Neutrophil (primary cell): Measurements from ENCODE around the gene GPX2.

Experiments
- H3K27ac ChIP-seq: fragments of 200-600 bp; sonication (generic); 2 replicates; pipeline ENCODE4 v1.5.1; 2016; ENCODE audit warnings: mild to moderate bottlenecking, moderate library complexity
- H3K27me3 ChIP-seq: fragments of 200-600 bp; sonication (generic); 2 replicates; pipeline ENCODE4 v1.6.0; 2016; ENCODE audit warnings: mild to moderate bottlenecking
- H3K36me3 ChIP-seq: fragments of 200-600 bp; sonication (generic); 2 replicates; pipeline ENCODE4 v1.5.1; 2017
- H3K4me1 ChIP-seq, 2 experiments: fragments of 200-600 bp in 1 of 2; sonication (generic) in 1 of 2; 1 replicate in 1 of 2; 2 replicates in 1 of 2; pipeline versions ENCODE4 v1.5.1 to v1.6.1; 2013 to 2016; ENCODE audit warnings: low read depth in 1 of 2, low read length in 1 of 2, mild to moderate bottlenecking in 1 of 2, moderate library complexity in 1 of 2; ENCODE audit not compliant: control insufficient read depth in 1 of 2, insufficient read depth in 1 of 2
- H3K4me3 ChIP-seq, 2 experiments: fragments of 200-600 bp in 1 of 2; sonication (generic) in 1 of 2; 1 replicate in 1 of 2; 2 replicates in 1 of 2; pipeline ENCODE4 v1.5.1; 2013 to 2016; ENCODE audit warnings: low read depth in 1 of 2, low read length in 1 of 2, mild to moderate bottlenecking in 1 of 2, moderate library complexity in 1 of 2
- H3K9me3 ChIP-seq: fragments of 200-600 bp; sonication (generic); 2 replicates; pipeline ENCODE4 v1.5.1; 2016
- TF ChIP-seq, protein P1 (sequence below): fragments of 200-600 bp; sonication (generic); IDR thresholded peaks from 2 replicates; pipeline ENCODE4 v1.5.1; 2016; ENCODE audit warnings: antibody characterized with exemption

Gene GPX2

DNA sequence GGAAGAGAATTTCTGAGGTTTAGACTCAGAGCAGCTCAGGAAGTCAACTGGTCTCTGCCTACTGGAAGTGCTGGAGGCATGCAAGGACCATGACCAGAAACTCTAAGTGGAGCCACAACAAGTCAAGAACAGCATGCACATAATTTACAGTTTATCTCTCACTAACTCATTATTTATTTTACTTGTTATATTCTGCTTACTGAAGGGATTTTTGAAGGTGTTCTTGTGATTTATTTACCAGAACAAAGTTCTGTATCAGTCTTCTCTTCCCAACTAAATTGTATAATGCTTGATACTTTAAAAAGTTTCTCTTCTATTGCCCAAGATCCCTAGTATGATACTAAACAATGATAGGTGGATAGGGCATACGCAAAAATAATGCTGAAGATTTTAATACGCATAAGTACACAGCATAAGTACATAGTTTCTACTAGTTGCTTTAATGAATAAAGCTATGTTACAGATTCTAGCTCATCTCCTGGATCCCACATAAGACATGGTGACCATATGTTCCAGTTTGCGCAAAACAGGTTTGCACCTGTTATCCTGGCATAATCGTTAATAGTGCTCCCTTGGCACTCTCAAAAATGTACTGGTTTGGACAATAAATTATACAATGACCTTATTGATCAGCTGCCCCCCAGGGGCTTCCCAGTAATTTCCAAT lies 51.2 kb downstream of the GPX2 start:
- Histone ChIP-seq H3K4me1 (no peaks in the 10 kb centered on the region), H3K4me3 (no peak overlapping the region), H3K27ac (no peak overlapping the region), H3K9me3 (no peaks in the 10 kb centered on the region), H3K36me3 (no peaks in the 10 kb centered on the region), H3K27me3 (peaks cover 37% of the 10 kb centered on the region)
- TF ChIP-seq, protein P1, sequence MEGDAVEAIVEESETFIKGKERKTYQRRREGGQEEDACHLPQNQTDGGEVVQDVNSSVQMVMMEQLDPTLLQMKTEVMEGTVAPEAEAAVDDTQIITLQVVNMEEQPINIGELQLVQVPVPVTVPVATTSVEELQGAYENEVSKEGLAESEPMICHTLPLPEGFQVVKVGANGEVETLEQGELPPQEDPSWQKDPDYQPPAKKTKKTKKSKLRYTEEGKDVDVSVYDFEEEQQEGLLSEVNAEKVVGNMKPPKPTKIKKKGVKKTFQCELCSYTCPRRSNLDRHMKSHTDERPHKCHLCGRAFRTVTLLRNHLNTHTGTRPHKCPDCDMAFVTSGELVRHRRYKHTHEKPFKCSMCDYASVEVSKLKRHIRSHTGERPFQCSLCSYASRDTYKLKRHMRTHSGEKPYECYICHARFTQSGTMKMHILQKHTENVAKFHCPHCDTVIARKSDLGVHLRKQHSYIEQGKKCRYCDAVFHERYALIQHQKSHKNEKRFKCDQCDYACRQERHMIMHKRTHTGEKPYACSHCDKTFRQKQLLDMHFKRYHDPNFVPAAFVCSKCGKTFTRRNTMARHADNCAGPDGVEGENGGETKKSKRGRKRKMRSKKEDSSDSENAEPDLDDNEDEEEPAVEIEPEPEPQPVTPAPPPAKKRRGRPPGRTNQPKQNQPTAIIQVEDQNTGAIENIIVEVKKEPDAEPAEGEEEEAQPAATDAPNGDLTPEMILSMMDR = no peak

DNA sequence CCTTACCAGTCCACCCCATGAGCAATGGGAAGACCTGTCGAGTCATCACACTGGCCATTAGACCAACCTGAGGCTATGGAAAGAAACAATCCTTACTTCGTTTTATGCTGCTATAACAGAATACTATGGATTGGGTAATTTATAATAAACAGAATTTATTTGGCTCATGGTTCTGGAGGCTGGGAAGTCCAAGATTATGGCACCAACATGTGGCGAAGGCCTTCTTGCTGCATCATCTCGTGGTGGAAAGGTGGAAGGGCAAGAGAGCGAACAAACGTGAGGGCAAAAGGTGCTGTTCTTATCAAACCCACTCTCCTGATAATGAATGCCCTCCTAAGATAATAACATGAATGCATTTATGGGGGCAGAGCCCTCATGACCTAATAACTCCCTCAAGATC lies 53.2 kb downstream of the GPX2 start:
- Histone ChIP-seq H3K9me3 (no peaks in the 10 kb centered on the region), H3K36me3 (no peaks in the 10 kb centered on the region), H3K27ac (no peak overlapping the region), H3K4me1 (no peaks in the 10 kb centered on the region), H3K27me3 (peaks cover 56% of the 10 kb centered on the region), H3K4me3 (no peak overlapping the region)
- TF ChIP-seq, protein P1 = no peak
